Suprapubic skin (tissue), 4 donors: ENCODE data around the gene FKBP1B. TPM values are rescaled to one million over a fixed set of nuclear protein-coding genes. Genes with fewer than 3 reads are reported as not detected.
"Not testable (repeated sequence)": the region's sequence is repeated elsewhere in the genome, so short reads cannot be mapped to it uniquely, and the experiment has no call there.

Source experiments
- DNase-seq, 2 donors: peaks; one replicate each; pipeline ENCODE4 v3.0.0-alpha.2; 2019; ENCODE audit warnings: low spot score in 2 of 2
- H3K27ac ChIP-seq: fragments of 200-600 bp; sonication (generic); one replicate; pipeline ENCODE4 v1.5.1; 2019
- H3K27me3 ChIP-seq: fragments of 200-600 bp; sonication (generic); one replicate; pipeline ENCODE4 v1.5.1; 2019
- H3K36me3 ChIP-seq: fragments of 200-600 bp; sonication (generic); one replicate; pipeline ENCODE4 v1.5.1; 2019
- H3K4me1 ChIP-seq: fragments of 200-600 bp; sonication (generic); one replicate; pipeline ENCODE4 v1.5.1; 2019
- H3K4me3 ChIP-seq: fragments of 200-600 bp; sonication (generic); one replicate; pipeline ENCODE4 v1.5.1; 2019; ENCODE audit warnings: mild to moderate bottlenecking
- H3K9me3 ChIP-seq: fragments of 200-600 bp; sonication (generic); one replicate; pipeline ENCODE4 v1.5.1; 2019
- CTCF ChIP-seq, 2 donors: fragments of 200-600 bp in 1 of 2; fragments of 450-650 bp in 1 of 2; sonication (generic) in 1 of 2; IDR thresholded peaks; one replicate each; pipeline ENCODE4 v1.5.1; 2016 to 2019; ENCODE audit warnings: antibody characterized with exemption in 2 of 2, mild to moderate bottlenecking in 1 of 2, moderate library complexity in 1 of 2
- EP300 ChIP-seq: sonication (generic); formaldehyde crosslinking; IDR thresholded peaks from one replicate; pipeline ENCODE4 v1.6.1; 2017; ENCODE audit warnings: antibody characterized with exemption
- POLR2A ChIP-seq, 2 donors: fragments of 450-650 bp; IDR thresholded peaks; one replicate each; pipeline ENCODE4 v1.6.1; 2017; ENCODE audit warnings: antibody characterized with exemption in 2 of 2, mild to moderate bottlenecking in 2 of 2, moderate library complexity in 2 of 2
- POLR2AphosphoS5 ChIP-seq, 3 donors: sonication (generic); formaldehyde crosslinking; IDR thresholded peaks; one replicate each; pipeline ENCODE4 v1.6.1; 2017; ENCODE audit warnings: antibody characterized with exemption in 3 of 3
- WGBS: methylation state at CpG from one replicate; pipeline ENCODE4 v1.1.5; 2018; 5-methylcytosine and 5-hydroxymethylcytosine counted together
- total RNA-seq, 4 donors: library from RNA; depleted of rRNA; stranded (reverse); fragments of >200 nt; gene quantifications; one replicate each; pipeline ENCODE4 v1.1.0, GENCODE V29; 2016

FKBP1B gene
- total RNA-seq, 4 donors from 2014 or later: 4.3 to 8.0 (median 6.6) TPM

DNA sequence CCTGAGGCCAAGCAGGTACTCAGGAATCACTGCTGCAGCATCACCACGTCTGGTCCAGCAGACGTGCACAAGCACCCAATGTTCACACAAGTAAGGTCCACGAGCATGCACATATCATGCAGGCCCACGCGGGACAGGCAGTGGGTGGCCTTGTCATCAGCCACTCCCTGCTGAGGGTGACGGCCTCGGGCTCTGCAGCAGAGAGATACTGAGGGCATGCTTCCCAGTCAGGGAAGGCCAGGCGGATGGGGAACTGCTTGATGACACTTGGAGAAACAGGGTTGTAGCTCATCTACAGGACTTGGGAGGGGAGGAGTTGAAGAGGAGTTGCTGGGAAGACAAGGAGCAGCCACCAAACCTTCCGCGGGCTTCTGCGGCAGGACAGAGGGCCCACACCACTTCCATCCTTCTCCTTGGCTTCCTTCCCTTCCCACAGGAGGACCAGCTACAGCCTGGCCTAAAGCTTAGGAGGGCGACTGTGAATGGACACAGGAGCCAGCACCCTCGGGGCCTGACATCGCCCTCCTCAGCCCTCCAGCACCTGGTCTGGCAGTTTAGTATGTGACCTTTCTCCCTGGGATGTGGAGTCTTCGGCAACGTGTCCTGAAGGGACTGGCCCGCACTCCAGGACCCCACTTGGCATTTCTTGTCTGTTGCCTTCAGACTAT, 24.4 kb upstream of the FKBP1B start:
- Histone ChIP-seq H3K4me3 (no peak overlapping the region), H3K36me3 (peaks cover 33% of the 10 kb centered on the region), H3K27me3 (no peaks in the 10 kb centered on the region), H3K9me3 (no peaks in the 10 kb centered on the region), H3K27ac (no peak overlapping the region), H3K4me1 (no peaks in the 10 kb centered on the region)
- peak in 1 of 2 donors; percentile 55 for DNase-seq
- WGBS: 92% methylated on average over 10 of the region's 17 CpGs
- TF ChIP-seq CTCF (IDR thresholded peaks at IDR 0.05): no peak
- no peak for TF ChIP-seq POLR2AphosphoS5 (IDR thresholded peaks at IDR 0.05)
- no peak for TF ChIP-seq POLR2A (IDR thresholded peaks at IDR 0.05)
- no peak for TF ChIP-seq EP300

DNA sequence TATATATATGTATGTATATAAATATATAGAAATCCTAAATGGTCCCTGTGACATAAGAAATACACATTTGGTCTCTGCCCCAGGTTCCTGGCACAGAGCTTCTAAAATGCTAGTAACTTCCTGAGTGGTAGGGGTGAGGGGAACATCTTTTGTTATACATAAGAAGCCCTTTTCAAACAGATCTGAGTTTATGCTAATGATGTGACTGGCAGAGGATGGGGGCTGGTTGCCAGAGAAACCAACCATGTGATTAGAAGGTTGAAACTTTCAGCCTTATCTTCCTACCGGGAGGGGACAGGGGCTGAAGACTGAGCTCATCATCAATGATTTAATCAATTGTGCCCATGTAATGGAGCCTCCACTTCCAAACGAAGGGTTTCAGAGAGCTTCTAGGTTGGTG, 23.3 kb upstream of the FKBP1B start:
- no peaks in the 10 kb centered on the region for H3K9me3 ChIP-seq
- peaks cover 44% of the 10 kb centered on the region for H3K36me3 ChIP-seq
- H3K27me3 ChIP-seq: no peaks in the 10 kb centered on the region
- 69% methylated on average over 2 of the region's 2 CpGs for WGBS
- H3K4me1 ChIP-seq: no peaks in the 10 kb centered on the region
- H3K27ac ChIP-seq: no peak overlapping the region
- no peak for TF ChIP-seq EP300
- no peak for TF ChIP-seq POLR2AphosphoS5 (IDR thresholded peaks at IDR 0.05)
- TF ChIP-seq POLR2A (IDR thresholded peaks at IDR 0.05): no peak
- TF ChIP-seq CTCF (IDR thresholded peaks at IDR 0.05): no peak
- H3K4me3 ChIP-seq: no peak overlapping the region
- DNase-seq: peak in 1 of 2 donors; percentile 20

GRCh38 chr2:24038786-24039499, 10.6 kb upstream of the FKBP1B start:
- 96% methylated on average over 8 of the region's 9 CpGs for WGBS
- Histone ChIP-seq H3K27ac (no peak overlapping the region), H3K4me3 (no peak overlapping the region), H3K36me3 (peaks cover 21% of the 10 kb centered on the region), H3K9me3 (no peaks in the 10 kb centered on the region), H3K27me3 (no peaks in the 10 kb centered on the region), H3K4me1 (no peaks in the 10 kb centered on the region)
- TF ChIP-seq POLR2A (IDR thresholded peaks at IDR 0.05): no peak
- TF ChIP-seq EP300: no peak
- no peak for TF ChIP-seq POLR2AphosphoS5 (IDR thresholded peaks at IDR 0.05)
- no peak for TF ChIP-seq CTCF (IDR thresholded peaks at IDR 0.05)
- DNase-seq: peak in 1 of 2 donors; percentile 49

GRCh38 chr2:24040511-24040910, 9.0 kb upstream of the FKBP1B start:
- no peaks in the 10 kb centered on the region for H3K27me3 ChIP-seq
- no peak overlapping the region for H3K27ac ChIP-seq
- TF ChIP-seq EP300 (no peak), POLR2AphosphoS5 (IDR thresholded peaks at IDR 0.05) (no peak), CTCF (IDR thresholded peaks at IDR 0.05) (no peak), POLR2A (IDR thresholded peaks at IDR 0.05) (no peak)
- H3K4me3 ChIP-seq: no peak overlapping the region
- no peaks in the 10 kb centered on the region for H3K4me1 ChIP-seq
- WGBS: 92% methylated on average over 4 of the region's 4 CpGs
- no peaks in the 10 kb centered on the region for H3K9me3 ChIP-seq
- H3K36me3 ChIP-seq: peaks cover 21% of the 10 kb centered on the region
- no peak for DNase-seq

- 89% methylated on average over 6 of the region's 6 CpGs for WGBS
- not testable (repeated sequence) for DNase-seq, H3K27me3 ChIP-seq, H3K27ac ChIP-seq, H3K4me3 ChIP-seq, H3K9me3 ChIP-seq
- peaks cover 12% of the 10 kb centered on the region for H3K36me3 ChIP-seq
- peaks cover 11% of the 10 kb centered on the region for H3K4me1 ChIP-seq
These were observed 6.4 kb upstream of the FKBP1B start for GRCh38 chr2:24043133-24043532.
